ENCODE data around the gene TENM4. TPM values are rescaled to one million over a fixed set of nuclear protein-coding genes. Genes with fewer than 3 reads are reported as not detected.

TENM4 gene
- polyA plus RNA-seq, 1 of the 3 experiments (the other 2 are of a cell fraction): 16.7 TPM

GRCh38 chr11:79358258-79358657 is 82.6 kb downstream of the TENM4 start:
- Histone ChIP-seq H3K79me2 (ENCODE audit: insufficient read depth) (0 out of 2 replicates have a peak, but pooled peaks cover 3% of the 10 kb centered on the region), H3F3A (replicated peaks; ENCODE audit: insufficient read depth) (peaks cover 5% of the 10 kb centered on the region), H3K36me3 (replicated peaks in 1 of 2; ENCODE audit: control insufficient read depth in 1 of 2, insufficient read depth in 2 of 2, low read length in 1 of 2) (no peaks in the 10 kb centered on the region), H2AFZ (ENCODE audit: low read depth) (no peak overlapping the region), H3K27me3 (ENCODE audit: insufficient read depth) (no peaks in the 10 kb centered on the region), H3K9ac (no peak overlapping the region), H3K27ac (ENCODE audit: low read depth in 2 of 2, low read length in 1 of 2) (no peak overlapping the region), H3K9me3 (no peaks in the 10 kb centered on the region), H3K4me1 (ENCODE audit: control insufficient read depth in 1 of 2, insufficient read depth in 2 of 2, low read depth in 1 of 2, low read length in 1 of 2) (peaks cover 0 to 8% of the 10 kb centered on the region in 2 experiments; a peak in 2 of 4 replicates), H4K20me1 (ENCODE audit: insufficient read depth) (no peaks in the 10 kb centered on the region; the same call in 1 of the 2 replicates), H3K9me2 (no peaks in the 10 kb centered on the region), H3K4me3 (ENCODE audit: low read depth in 2 of 2, low read length in 1 of 2) (no peak overlapping the region), H3K4me2 (no peak overlapping the region)
- POLR2A ChIA-PET: no interaction called here
- CTCF ChIA-PET: interaction anchor here (0.6 to 1.2 kb wide), 3 partner anchors 9 to 190 kb away, joined by 3 read pairs; no protein-coding TSS in a partner anchor
- no peak for DNase-seq
- 89% methylated on average over 5 of the region's 5 CpGs for WGBS (ENCODE audit: low lambda C conversion rate)
- TF ChIP-seq IRF3 (IDR thresholded peaks at IDR 0.05; ENCODE audit: low read depth, low read length) (no peak), CHD2 (IDR thresholded peaks at IDR 0.05; ENCODE audit: low read length, partially characterized antibody) (no peak), FOXM1 (IDR thresholded peaks at IDR 0.05; ENCODE audit: low read depth) (no peak), JUND (IDR thresholded peaks at IDR 0.05) (no peak), TCF12 (IDR thresholded peaks at IDR 0.05) (no peak), ELF1 (IDR thresholded peaks at IDR 0.05) (no peak), MXI1 (IDR thresholded peaks at IDR 0.05; ENCODE audit: low read depth, low read length) (no peak), USF2 (IDR thresholded peaks at IDR 0.05; ENCODE audit: borderline replicate concordance, low read depth, low read length) (no peak), MEF2A (IDR thresholded peaks at IDR 0.05; ENCODE audit: borderline replicate concordance, low read depth) (no peak)

GRCh38 chr11:79353706-79354105 is 87.1 kb downstream of the TENM4 start:
- H3K4me1 ChIP-seq (ENCODE audit: control insufficient read depth in 1 of 2, insufficient read depth in 2 of 2, low read depth in 1 of 2, low read length in 1 of 2): peaks cover 0 to 16% of the 10 kb centered on the region in 2 experiments; a peak in 2 of 4 replicates
- no peak overlapping the region for H2AFZ ChIP-seq (ENCODE audit: low read depth)
- H3K27me3 ChIP-seq (ENCODE audit: insufficient read depth): no peaks in the 10 kb centered on the region
- H3K36me3 ChIP-seq (replicated peaks in 1 of 2; ENCODE audit: control insufficient read depth in 1 of 2, insufficient read depth in 2 of 2, low read length in 1 of 2): no peaks in the 10 kb centered on the region
- ChIA-PET POLR2A (interaction anchor here (0.6 kb wide), 1 partner anchor 302 kb away, joined by 3 read pairs; no protein-coding TSS in a partner anchor), CTCF (interaction anchor here (1.0 to 1.5 kb wide), 3 partner anchors 8 to 86 kb away, joined by 3 read pairs; no protein-coding TSS in a partner anchor)
- H3K4me2 ChIP-seq: no peak overlapping the region
- H3K9me2 ChIP-seq: no peaks in the 10 kb centered on the region
- H3K27ac ChIP-seq (ENCODE audit: low read depth in 2 of 2, low read length in 1 of 2): no peak overlapping the region
- DNase-seq: no peak
- no peaks in the 10 kb centered on the region for H3K79me2 ChIP-seq (ENCODE audit: insufficient read depth)
- WGBS (ENCODE audit: low lambda C conversion rate): 77% methylated on average over 3 of the region's 3 CpGs
- H3K4me3 ChIP-seq (ENCODE audit: low read depth in 2 of 2, low read length in 1 of 2): no peak overlapping the region
- H3K9ac ChIP-seq: no peak overlapping the region
- peaks cover 5% of the 10 kb centered on the region for H3F3A ChIP-seq (replicated peaks; ENCODE audit: insufficient read depth)
- no peak for TF ChIP-seq MAX (IDR thresholded peaks at IDR 0.05; ENCODE audit: low read depth)
- TF ChIP-seq FOXM1 (IDR thresholded peaks at IDR 0.05; ENCODE audit: low read depth): no peak
- TF ChIP-seq MXI1 (IDR thresholded peaks at IDR 0.05; ENCODE audit: low read depth, low read length): no peak
- no peak for TF ChIP-seq EP300 (IDR thresholded peaks at IDR 0.05; ENCODE audit: borderline replicate concordance in 1 of 2, low read depth in 1 of 2, low read length in 1 of 2)
- TF ChIP-seq REST (IDR thresholded peaks at IDR 0.05; ENCODE audit: low read depth, low read length): no peak
- no peak for TF ChIP-seq SMC3 (IDR thresholded peaks at IDR 0.05; ENCODE audit: low read depth, low read length)
- TF ChIP-seq GATA2 (CRISPR knock-in tag; IDR thresholded peaks at IDR 0.05): no peak
- TF ChIP-seq JUND (IDR thresholded peaks at IDR 0.05): no peak
- TF ChIP-seq NFIC (IDR thresholded peaks at IDR 0.05; ENCODE audit: borderline replicate concordance): no peak
- peaks cover 5% of the 10 kb centered on the region; the same call in 1 of the 2 replicates for H4K20me1 ChIP-seq (ENCODE audit: insufficient read depth)
- H3K9me3 ChIP-seq: no peaks in the 10 kb centered on the region

Measured in SK-N-SH (cell line).